Measurements from ENCODE around the gene TCEA2.

The TCEA2 gene

DNA sequence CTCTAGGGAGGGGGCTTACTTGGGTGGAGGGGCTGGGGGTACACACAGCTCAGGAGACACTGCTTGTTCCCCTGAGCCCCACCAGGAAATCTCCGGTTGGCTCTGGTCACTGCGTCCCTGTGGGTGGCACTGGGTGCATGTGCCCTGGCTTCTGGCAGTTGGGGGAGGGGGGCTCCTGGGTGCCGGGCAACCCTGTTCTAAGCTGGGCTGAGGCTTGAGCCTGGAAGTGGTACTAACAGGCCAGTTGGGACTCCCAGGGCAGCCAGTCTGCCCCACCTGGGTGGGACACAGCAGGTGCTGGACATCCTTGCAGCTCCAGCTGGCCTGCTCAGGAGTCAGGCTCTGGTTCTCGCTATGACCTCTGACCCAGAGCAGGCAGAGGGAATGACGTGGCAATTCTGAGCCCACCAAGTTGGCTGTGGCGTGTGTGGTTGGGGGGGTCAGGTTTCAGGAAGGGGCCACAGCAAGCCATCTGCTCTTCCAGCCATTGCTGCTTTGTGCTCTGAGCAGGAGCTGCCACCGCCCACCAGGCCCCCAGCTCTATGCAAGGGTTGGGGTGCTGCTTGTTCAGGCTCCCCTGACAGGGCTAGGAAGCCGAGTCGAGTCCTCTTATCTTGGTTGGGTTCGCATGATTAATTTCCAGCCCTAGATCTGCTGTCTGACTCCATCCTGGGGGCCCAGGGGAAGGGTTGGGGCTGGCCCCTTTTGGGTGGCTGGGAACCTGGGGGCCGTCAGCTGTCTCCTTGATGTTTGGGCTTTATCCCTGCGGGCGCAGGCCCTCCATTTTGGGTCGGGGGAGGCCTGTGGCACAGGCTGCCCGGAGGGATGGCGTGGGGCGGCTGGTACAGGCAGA is 26.4 kb upstream of the TCEA2 start:
- no peaks in the 10 kb centered on the region for H3K9me3 ChIP-seq (ENCODE audit: control insufficient read depth, low read length)
- H3K27ac ChIP-seq (ENCODE audit: low read depth, low read length, severe bottlenecking), result peak overlapping the region; percentile 5
- peaks cover 6% of the 10 kb centered on the region for H3K4me1 ChIP-seq (ENCODE audit: control insufficient read depth, insufficient read depth, low read length, poor library complexity, severe bottlenecking)
- 66 to 85% methylated on average over 13 to 17 of the region's 17 CpGs for WGBS, 2 experiments (ENCODE audit: insufficient coverage in 2 of 2)
- no peak overlapping the region for H3K4me3 ChIP-seq (ENCODE audit: extremely low read depth, insufficient read depth, low read length, poor library complexity, severe bottlenecking)
- peaks cover 25% of the 10 kb centered on the region for H3K36me3 ChIP-seq (ENCODE audit: control insufficient read depth, insufficient read depth, low read length)

- Histone ChIP-seq H3K27ac (ENCODE audit: low read depth, low read length, severe bottlenecking) (no peak overlapping the region), H3K9me3 (ENCODE audit: control insufficient read depth, low read length) (no peaks in the 10 kb centered on the region), H3K4me3 (ENCODE audit: extremely low read depth, insufficient read depth, low read length, poor library complexity, severe bottlenecking) (no peak overlapping the region), H3K36me3 (ENCODE audit: control insufficient read depth, insufficient read depth, low read length) (peaks cover 19% of the 10 kb centered on the region), H3K4me1 (ENCODE audit: control insufficient read depth, insufficient read depth, low read length, poor library complexity, severe bottlenecking) (peaks cover 6% of the 10 kb centered on the region)
- 67% methylated on average over 1 of the region's 3 CpGs; no CpG with 5 or more reads in 1 of the 2 experiments for WGBS, 2 experiments (ENCODE audit: insufficient coverage in 2 of 2)
Measured at GRCh38 chr20:64037199-64037497, 25.9 kb upstream of the TCEA2 start.

- H3K4me3 ChIP-seq (ENCODE audit: extremely low read depth, insufficient read depth, low read length, poor library complexity, severe bottlenecking), result peak overlapping the region; percentile 45
- no peak overlapping the region for H3K27ac ChIP-seq (ENCODE audit: low read depth, low read length, severe bottlenecking)
Measured at GRCh38 chr20:64037498-64038213, 25.3 kb upstream of the TCEA2 start.

GRCh38 chr20:64038224-64038564 is 24.8 kb upstream of the TCEA2 start:
- WGBS, 2 experiments (ENCODE audit: insufficient coverage in 2 of 2), result 0 to 3% methylated on average over 2 to 16 of the region's 30 CpGs
- peaks cover 6% of the 10 kb centered on the region for H3K4me1 ChIP-seq (ENCODE audit: control insufficient read depth, insufficient read depth, low read length, poor library complexity, severe bottlenecking)
- H3K36me3 ChIP-seq (ENCODE audit: control insufficient read depth, insufficient read depth, low read length), result peaks cover 11% of the 10 kb centered on the region
- H3K9me3 ChIP-seq (ENCODE audit: control insufficient read depth, low read length), result no peaks in the 10 kb centered on the region
- peak overlapping the region; percentile 45 for H3K4me3 ChIP-seq (ENCODE audit: extremely low read depth, insufficient read depth, low read length, poor library complexity, severe bottlenecking)
- H3K27ac ChIP-seq (ENCODE audit: low read depth, low read length, severe bottlenecking), result no peak overlapping the region

More at GRCh38 chr20:64037498-64038213, 25.3 kb upstream of the TCEA2 start:
- Histone ChIP-seq H3K4me1 (ENCODE audit: control insufficient read depth, insufficient read depth, low read length, poor library complexity, severe bottlenecking) (peaks cover 6% of the 10 kb centered on the region), H3K36me3 (ENCODE audit: control insufficient read depth, insufficient read depth, low read length) (peaks cover 15% of the 10 kb centered on the region), H3K9me3 (ENCODE audit: control insufficient read depth, low read length) (no peaks in the 10 kb centered on the region)
- WGBS, 2 experiments (ENCODE audit: insufficient coverage in 2 of 2), result 23 to 31% methylated on average over 25 to 31 of the region's 36 CpGs

DNA sequence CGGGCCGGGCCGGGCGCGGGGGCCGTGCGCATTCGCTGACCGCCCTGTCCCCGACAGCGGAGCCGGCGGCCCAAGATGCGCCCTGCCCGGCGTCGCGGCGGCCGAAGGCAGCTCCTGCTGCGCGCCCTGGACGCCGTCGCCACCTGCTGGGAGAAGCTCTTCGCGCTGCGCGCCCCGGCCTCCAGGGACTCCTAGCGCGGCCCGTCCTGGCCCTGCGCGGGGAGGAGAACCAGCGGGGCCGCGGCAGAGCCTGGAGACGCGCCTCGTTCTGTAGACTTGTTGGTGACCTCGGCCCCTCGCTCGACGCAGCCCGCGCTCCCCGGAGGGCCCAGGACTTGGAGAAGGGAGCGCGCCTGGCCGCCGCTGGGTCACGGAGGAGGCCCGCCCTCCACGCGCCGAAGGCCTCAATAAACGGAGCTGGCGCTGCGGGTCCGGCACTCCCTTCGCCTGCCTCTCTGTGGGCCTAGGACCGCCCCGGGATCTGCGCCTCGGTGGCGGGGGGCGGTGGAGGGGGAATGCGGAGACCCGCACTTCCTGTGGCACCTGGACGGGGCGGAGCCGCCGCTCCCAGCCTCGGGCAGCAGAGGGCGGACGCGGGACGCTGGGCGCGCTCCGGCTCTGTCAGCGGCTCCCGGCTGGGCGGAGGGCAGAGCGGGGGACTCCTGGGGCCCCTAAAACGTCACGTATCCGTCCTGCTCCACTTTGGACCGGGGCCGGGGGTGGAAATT is 24.3 kb upstream of the TCEA2 start:
- Histone ChIP-seq H3K4me3 (ENCODE audit: extremely low read depth, insufficient read depth, low read length, poor library complexity, severe bottlenecking) (peak overlapping the region; percentile 45), H3K27ac (ENCODE audit: low read depth, low read length, severe bottlenecking) (no peak overlapping the region), H3K4me1 (ENCODE audit: control insufficient read depth, insufficient read depth, low read length, poor library complexity, severe bottlenecking) (peaks cover 6% of the 10 kb centered on the region), H3K9me3 (ENCODE audit: control insufficient read depth, low read length) (no peaks in the 10 kb centered on the region), H3K36me3 (ENCODE audit: control insufficient read depth, insufficient read depth, low read length) (peaks cover 11% of the 10 kb centered on the region)
- WGBS, 2 experiments (ENCODE audit: insufficient coverage in 2 of 2), result 1% methylated on average over 63 to 82 of the region's 91 CpGs

- no peak overlapping the region for H3K27ac ChIP-seq (ENCODE audit: low read depth, low read length, severe bottlenecking)
- H3K4me3 ChIP-seq (ENCODE audit: extremely low read depth, insufficient read depth, low read length, poor library complexity, severe bottlenecking), result peak overlapping the region; percentile 45
- H3K36me3 ChIP-seq (ENCODE audit: control insufficient read depth, insufficient read depth, low read length), result peaks cover 4% of the 10 kb centered on the region
- H3K4me1 ChIP-seq (ENCODE audit: control insufficient read depth, insufficient read depth, low read length, poor library complexity, severe bottlenecking), result peaks cover 6% of the 10 kb centered on the region
- no peaks in the 10 kb centered on the region for H3K9me3 ChIP-seq (ENCODE audit: control insufficient read depth, low read length)
- WGBS, 2 experiments (ENCODE audit: insufficient coverage in 2 of 2), result 11 to 16% methylated on average over 11 to 12 of the region's 17 CpGs
Measured at GRCh38 chr20:64039293-64040160, 23.5 kb upstream of the TCEA2 start.

- WGBS, 2 experiments (ENCODE audit: insufficient coverage in 2 of 2), result 86 to 91% methylated on average over 8 to 12 of the region's 12 CpGs
- Histone ChIP-seq H3K36me3 (ENCODE audit: control insufficient read depth, insufficient read depth, low read length) (no peaks in the 10 kb centered on the region), H3K4me3 (ENCODE audit: extremely low read depth, insufficient read depth, low read length, poor library complexity, severe bottlenecking) (no peak overlapping the region), H3K27ac (ENCODE audit: low read depth, low read length, severe bottlenecking) (no peak overlapping the region), H3K9me3 (ENCODE audit: control insufficient read depth, low read length) (no peaks in the 10 kb centered on the region), H3K4me1 (ENCODE audit: control insufficient read depth, insufficient read depth, low read length, poor library complexity, severe bottlenecking) (peaks cover 14% of the 10 kb centered on the region)
Measured at GRCh38 chr20:64040231-64041039, 22.6 kb upstream of the TCEA2 start.

DNA sequence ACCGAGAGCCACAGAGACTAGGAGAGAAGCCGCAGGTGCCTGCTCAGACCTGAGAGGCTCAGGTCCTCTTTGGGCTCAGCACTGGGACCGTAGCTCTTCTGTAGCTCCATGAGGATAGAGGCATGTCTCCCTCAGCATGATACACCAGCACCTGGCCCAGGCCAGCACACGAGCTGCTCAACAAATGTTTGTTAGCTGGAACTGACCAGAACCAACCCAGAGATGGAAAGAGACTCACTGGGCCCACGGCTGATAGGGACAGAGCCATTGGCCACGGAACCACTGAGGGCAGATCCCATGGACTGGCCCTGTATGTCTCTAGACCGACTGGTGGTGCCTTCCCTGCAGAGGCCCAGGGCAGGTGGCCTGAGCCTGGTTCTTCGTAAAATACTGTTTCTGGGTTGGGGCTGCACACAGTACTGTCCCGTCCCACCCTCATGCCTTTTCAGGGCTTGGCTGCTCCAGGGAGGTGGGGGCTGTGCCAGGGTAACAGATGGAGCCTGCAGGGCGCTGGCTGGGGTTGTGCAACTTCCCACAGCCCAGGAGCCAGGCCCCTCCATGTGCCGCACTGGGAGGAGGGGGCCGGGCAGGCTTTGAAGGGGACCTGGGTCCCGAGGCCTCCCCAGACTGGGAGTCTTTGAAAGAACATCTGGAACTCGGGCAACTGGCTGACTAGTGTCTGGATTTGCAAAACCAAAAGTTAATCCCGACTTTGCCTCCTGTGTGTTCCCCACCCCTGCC is 21.8 kb upstream of the TCEA2 start:
- Histone ChIP-seq H3K36me3 (ENCODE audit: control insufficient read depth, insufficient read depth, low read length) (no peaks in the 10 kb centered on the region), H3K4me3 (ENCODE audit: extremely low read depth, insufficient read depth, low read length, poor library complexity, severe bottlenecking) (no peak overlapping the region), H3K9me3 (ENCODE audit: control insufficient read depth, low read length) (no peaks in the 10 kb centered on the region), H3K27ac (ENCODE audit: low read depth, low read length, severe bottlenecking) (no peak overlapping the region), H3K4me1 (ENCODE audit: control insufficient read depth, insufficient read depth, low read length, poor library complexity, severe bottlenecking) (peaks cover 14% of the 10 kb centered on the region)
- WGBS, 2 experiments (ENCODE audit: insufficient coverage in 2 of 2), result 76 to 85% methylated on average over 13 to 14 of the region's 15 CpGs

GRCh38 chr20:64041781-64042053 is 21.3 kb upstream of the TCEA2 start:
- Histone ChIP-seq H3K4me3 (ENCODE audit: extremely low read depth, insufficient read depth, low read length, poor library complexity, severe bottlenecking) (peak overlapping the region; percentile 23), H3K36me3 (ENCODE audit: control insufficient read depth, insufficient read depth, low read length) (no peaks in the 10 kb centered on the region), H3K9me3 (ENCODE audit: control insufficient read depth, low read length) (no peaks in the 10 kb centered on the region), H3K27ac (ENCODE audit: low read depth, low read length, severe bottlenecking) (no peak overlapping the region), H3K4me1 (ENCODE audit: control insufficient read depth, insufficient read depth, low read length, poor library complexity, severe bottlenecking) (peaks cover 11% of the 10 kb centered on the region)
- whole genome bisulfite sequencing, 2 experiments (ENCODE audit: insufficient coverage in 2 of 2), result 36 to 45% methylated on average over 5 of the region's 11 CpGs

All from mesodermal cell (in vitro differentiated cells).